ENCODE results near the gene SERPING1. TPM values are rescaled to one million over a fixed set of nuclear protein-coding genes. Genes with fewer than 3 reads are reported as not detected.

Gene SERPING1
- polyA plus RNA-seq, 1 donor (not counting 4 experiments of a cell fraction or from before 2014, with no cell fraction given), result 12.8 TPM

- no peaks in the 10 kb centered on the region for H3K9me1 ChIP-seq (ENCODE audit: control insufficient read depth, extremely low read depth, insufficient read depth, low read length)
- FAIRE-seq (no peak), DNase-seq (ENCODE audit: low read depth, low spot score) (no peak)
- no peak overlapping the region for H3K4me3 ChIP-seq (ENCODE audit: control insufficient read depth in 2 of 3, extremely low read depth in 1 of 3, insufficient read depth in 2 of 3, low read depth in 1 of 3, low read length in 3 of 3)
- H3K79me2 ChIP-seq (ENCODE audit: control insufficient read depth, insufficient read depth, low read length), result no peaks in the 10 kb centered on the region
- no peak overlapping the region for H3K4me2 ChIP-seq (ENCODE audit: control insufficient read depth, extremely low read depth, insufficient read depth, low read depth, low read length)
- no peak overlapping the region for H2AFZ ChIP-seq (ENCODE audit: control insufficient read depth, low read length)
- TF ChIP-seq EZH2 (IDR thresholded peaks at IDR 0.05; ENCODE audit: low read length), result no peak
- TF ChIP-seq CTCF (optimal IDR thresholded peaks at IDR 0.05 in 1 of 3, IDR thresholded peaks at IDR 0.05 in 1 of 3, conservative IDR thresholded peaks at IDR 0.05 in 1 of 3; ENCODE audit: extremely low read depth in 1 of 3, insufficient read depth in 2 of 3, low read length in 3 of 3), result no peak
- H4K20me1 ChIP-seq (ENCODE audit: control insufficient read depth, extremely low read depth, insufficient read depth, low read length), result no peaks in the 10 kb centered on the region
- no peaks in the 10 kb centered on the region for H3K4me1 ChIP-seq (ENCODE audit: control insufficient read depth, extremely low read depth, insufficient read depth, low read length)
- H3K9ac ChIP-seq (ENCODE audit: control insufficient read depth, extremely low read depth, insufficient read depth, low read length), result no peak overlapping the region
- no peaks in the 10 kb centered on the region for H3K27me3 ChIP-seq (ENCODE audit: control insufficient read depth, extremely low read depth, insufficient read depth, low read length)
- no peak overlapping the region for H3K27ac ChIP-seq (ENCODE audit: control insufficient read depth, insufficient read depth, low read length)
- H3K36me3 ChIP-seq (ENCODE audit: control insufficient read depth in 2 of 2, extremely low read depth in 1 of 2, insufficient read depth in 2 of 2, low read length in 2 of 2), result no peaks in the 10 kb centered on the region
- no peaks in the 10 kb centered on the region for H3K9me3 ChIP-seq (ENCODE audit: control insufficient read depth, low read depth, low read length)
- dilution Hi-C loops (cut with MboI; ENCODE audit: extremely low pct_ligation_motif_present, low sequenced_read_pairs), result no loop called here
Measured at GRCh38 chr11:57624864-57625263, 27.4 kb downstream of the SERPING1 start.

GRCh38 chr11:57626895-57627294 lies 29.4 kb downstream of the SERPING1 start:
- Histone ChIP-seq H3K9me3 (ENCODE audit: control insufficient read depth, low read depth, low read length) (no peaks in the 10 kb centered on the region), H3K27ac (ENCODE audit: control insufficient read depth, insufficient read depth, low read length) (no peak overlapping the region), H3K4me1 (ENCODE audit: control insufficient read depth, extremely low read depth, insufficient read depth, low read length) (no peaks in the 10 kb centered on the region), H3K4me2 (ENCODE audit: control insufficient read depth, extremely low read depth, insufficient read depth, low read depth, low read length) (no peak overlapping the region), H4K20me1 (ENCODE audit: control insufficient read depth, extremely low read depth, insufficient read depth, low read length) (no peaks in the 10 kb centered on the region), H3K79me2 (ENCODE audit: control insufficient read depth, insufficient read depth, low read length) (no peaks in the 10 kb centered on the region), H3K36me3 (ENCODE audit: control insufficient read depth in 2 of 2, extremely low read depth in 1 of 2, insufficient read depth in 2 of 2, low read length in 2 of 2) (no peaks in the 10 kb centered on the region), H3K9me1 (ENCODE audit: control insufficient read depth, extremely low read depth, insufficient read depth, low read length) (no peaks in the 10 kb centered on the region), H3K27me3 (ENCODE audit: control insufficient read depth, extremely low read depth, insufficient read depth, low read length) (no peaks in the 10 kb centered on the region), H3K4me3 (ENCODE audit: control insufficient read depth in 2 of 3, extremely low read depth in 1 of 3, insufficient read depth in 2 of 3, low read depth in 1 of 3, low read length in 3 of 3) (no peak overlapping the region), H3K9ac (ENCODE audit: control insufficient read depth, extremely low read depth, insufficient read depth, low read length) (no peak overlapping the region), H2AFZ (ENCODE audit: control insufficient read depth, low read length) (no peak overlapping the region)
- TF ChIP-seq CTCF (optimal IDR thresholded peaks at IDR 0.05 in 1 of 3, IDR thresholded peaks at IDR 0.05 in 1 of 3, conservative IDR thresholded peaks at IDR 0.05 in 1 of 3; ENCODE audit: extremely low read depth in 1 of 3, insufficient read depth in 2 of 3, low read length in 3 of 3), result no peak
- no peak for TF ChIP-seq EZH2 (IDR thresholded peaks at IDR 0.05; ENCODE audit: low read length)
- DNase-seq (ENCODE audit: low read depth, low spot score), result no peak
- no peak for FAIRE-seq
- dilution Hi-C loops (cut with MboI; ENCODE audit: extremely low pct_ligation_motif_present, low sequenced_read_pairs), result no loop called here

Data from keratinocyte (primary cell).